K562 (cell line): ENCODE data around the gene FSCN2. TPM values are rescaled to one million over a fixed set of nuclear protein-coding genes. Genes with fewer than 3 reads are reported as not detected.

Experiments
- CBX2 ChIP-seq: fragments of 200-600 bp; sonication (generic); IDR thresholded peaks from one replicate; pipeline ENCODE4 v1.6.1; 2012; ENCODE audit warnings: mild to moderate bottlenecking, low read length, inconsistent platforms; ENCODE audit not compliant: insufficient read depth, poor library complexity, severe bottlenecking
- FIP1L1 ChIP-seq: fragments of 200-400 bp; formaldehyde crosslinking; IDR thresholded peaks from 2 replicates; pipeline ENCODE4 v1.6.1; 2018; ENCODE audit warnings: mild to moderate bottlenecking, low read depth, low read length; ENCODE audit not compliant: poor library complexity, severe bottlenecking
- FOXK1 ChIP-seq: sonication (generic); formaldehyde crosslinking; IDR thresholded peaks from 2 replicates; pipeline ENCODE4 v1.8.0; 2022; ENCODE audit warnings: missing genetic modification reagents, mild to moderate bottlenecking, borderline replicate concordance
- KDM4B ChIP-seq, 2 experiments: fragments of 450-650 bp in 1 of 2; sonication (generic) in 1 of 2; IDR thresholded peaks; 2 replicates each; pipeline ENCODE4 v1.6.1; 2016 to 2017; ENCODE audit warnings: borderline replicate concordance in 2 of 2, antibody characterized with exemption in 1 of 2, low read depth in 1 of 2, mild to moderate bottlenecking in 1 of 2
- NFIC ChIP-seq: fragments of 450-650 bp; IDR thresholded peaks from 2 replicates; pipeline ENCODE4 v1.6.1; 2017; ENCODE audit warnings: mild to moderate bottlenecking, inconsistent platforms
- polyA plus RNA-seq, 8 experiments: library from polyadenylated mRNA; depleted of rRNA in 4 of 8; stranded (reverse) in 5 of 8; unstranded in 3 of 8; fragments of >200 nt; fragmentation: Nextera tagmentation in 2 of 8; fragmentation: Illumina TruSeq in 1 of 8; extraction: Ambion mirVana in 2 of 8; extraction: Trizol in 1 of 8; gene quantifications; 2 replicates each; pipeline versions ENCODE4 v1.2.1 to v1.2.3, GENCODE V29; 2011 to 2014; ENCODE audit warnings: inconsistent platforms in 1 of 8, missing spikeins in 1 of 8
- total RNA-seq, 7 experiments: library from RNA; depleted of rRNA in 6 of 7; stranded (reverse); fragments of >200 nt in 6 of 7; fragmentation: Illumina TruSeq in 2 of 7; extraction: Trizol in 2 of 7; gene quantifications; 2 replicates each; pipeline versions ENCODE4 v1.2.1 to v1.2.3, GENCODE V29; 2011 to 2021; ENCODE audit warnings: low replicate concordance in 1 of 7
- TF ChIP-seq, protein P1 (sequence below): fragments of 450-650 bp; formaldehyde crosslinking; IDR thresholded peaks from 2 replicates; pipeline ENCODE4 v1.4.0; 2022; ENCODE audit warnings: mild to moderate bottlenecking, moderate library complexity
- TF ChIP-seq, protein P2 (sequence below): sonication (generic); formaldehyde crosslinking; IDR thresholded peaks from 2 replicates; pipeline ENCODE4 v1.8.1; 2023; ENCODE audit warnings: mild to moderate bottlenecking, missing genetic modification reagents

Gene FSCN2
- total and polyA plus RNA-seq, 9 of the 15 experiments (the other 6 are each of a cell fraction or from before 2014, with no cell fraction given), result 0.08 TPM; not detected in 8

DNA sequence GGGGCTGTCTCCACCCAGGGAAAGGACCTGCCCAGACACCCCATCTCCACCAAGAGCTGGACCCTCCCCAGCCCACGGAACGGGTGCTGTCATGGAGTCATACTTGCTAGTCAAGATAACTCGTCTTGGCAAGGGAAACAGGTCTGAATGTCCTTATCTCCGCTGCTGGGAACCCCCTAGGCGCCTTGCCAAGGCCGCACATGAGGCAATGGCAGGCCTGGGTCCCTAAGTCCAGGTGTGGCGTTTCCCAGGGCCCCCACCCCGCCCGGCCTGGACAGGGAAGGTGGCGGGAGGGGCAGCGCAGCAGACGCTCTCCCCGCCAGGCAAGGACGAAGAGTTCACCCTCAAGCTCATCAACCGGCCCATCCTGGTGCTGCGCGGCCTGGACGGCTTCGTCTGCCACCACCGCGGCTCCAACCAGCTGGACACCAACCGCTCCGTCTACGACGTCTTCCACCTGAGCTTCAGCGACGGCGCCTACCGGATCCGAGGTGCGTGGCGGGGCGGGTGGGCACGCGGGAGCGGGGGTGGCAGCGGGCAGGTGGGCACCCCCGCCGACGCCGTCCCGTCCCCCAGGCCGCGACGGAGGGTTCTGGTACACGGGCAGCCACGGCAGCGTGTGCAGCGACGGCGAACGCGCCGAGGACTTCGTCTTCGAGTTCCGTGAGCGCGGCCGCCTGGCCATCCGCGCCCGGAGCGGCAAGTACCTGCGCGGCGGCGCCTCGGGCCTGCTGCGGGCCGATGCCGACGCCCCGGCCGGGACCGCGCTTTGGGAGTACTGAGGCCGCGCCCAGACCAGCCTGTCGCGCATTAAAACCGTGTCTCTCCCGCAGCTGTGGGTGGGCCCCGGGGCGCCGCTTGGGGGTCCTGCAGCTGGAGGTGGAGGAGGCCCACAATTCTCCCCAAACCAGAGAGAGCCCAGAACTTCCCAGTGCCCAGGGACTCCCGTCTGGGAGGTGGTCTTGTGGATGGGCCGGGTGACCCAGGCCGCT is 8.4 kb downstream of the FSCN2 start (continued):
- TF ChIP-seq, protein P1, sequence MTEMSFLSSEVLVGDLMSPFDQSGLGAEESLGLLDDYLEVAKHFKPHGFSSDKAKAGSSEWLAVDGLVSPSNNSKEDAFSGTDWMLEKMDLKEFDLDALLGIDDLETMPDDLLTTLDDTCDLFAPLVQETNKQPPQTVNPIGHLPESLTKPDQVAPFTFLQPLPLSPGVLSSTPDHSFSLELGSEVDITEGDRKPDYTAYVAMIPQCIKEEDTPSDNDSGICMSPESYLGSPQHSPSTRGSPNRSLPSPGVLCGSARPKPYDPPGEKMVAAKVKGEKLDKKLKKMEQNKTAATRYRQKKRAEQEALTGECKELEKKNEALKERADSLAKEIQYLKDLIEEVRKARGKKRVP (CRISPR knock-in tag), result no peak
- TF ChIP-seq CBX2 (no peak), FOXK1 (CRISPR knock-in tag) (no peak), FIP1L1 (peak; percentile 35), NFIC (peak; percentile 65), KDM4B (IDR thresholded peaks at IDR 0.05; ENCODE audit: borderline replicate concordance in 2 of 2, low read depth in 1 of 2) (no peak)
- TF ChIP-seq, protein P2, sequence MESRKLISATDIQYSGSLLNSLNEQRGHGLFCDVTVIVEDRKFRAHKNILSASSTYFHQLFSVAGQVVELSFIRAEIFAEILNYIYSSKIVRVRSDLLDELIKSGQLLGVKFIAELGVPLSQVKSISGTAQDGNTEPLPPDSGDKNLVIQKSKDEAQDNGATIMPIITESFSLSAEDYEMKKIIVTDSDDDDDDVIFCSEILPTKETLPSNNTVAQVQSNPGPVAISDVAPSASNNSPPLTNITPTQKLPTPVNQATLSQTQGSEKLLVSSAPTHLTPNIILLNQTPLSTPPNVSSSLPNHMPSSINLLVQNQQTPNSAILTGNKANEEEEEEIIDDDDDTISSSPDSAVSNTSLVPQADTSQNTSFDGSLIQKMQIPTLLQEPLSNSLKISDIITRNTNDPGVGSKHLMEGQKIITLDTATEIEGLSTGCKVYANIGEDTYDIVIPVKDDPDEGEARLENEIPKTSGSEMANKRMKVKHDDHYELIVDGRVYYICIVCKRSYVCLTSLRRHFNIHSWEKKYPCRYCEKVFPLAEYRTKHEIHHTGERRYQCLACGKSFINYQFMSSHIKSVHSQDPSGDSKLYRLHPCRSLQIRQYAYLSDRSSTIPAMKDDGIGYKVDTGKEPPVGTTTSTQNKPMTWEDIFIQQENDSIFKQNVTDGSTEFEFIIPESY, result peak; percentile 86
